ENCODE results near the gene COL23A1.

DNA sequence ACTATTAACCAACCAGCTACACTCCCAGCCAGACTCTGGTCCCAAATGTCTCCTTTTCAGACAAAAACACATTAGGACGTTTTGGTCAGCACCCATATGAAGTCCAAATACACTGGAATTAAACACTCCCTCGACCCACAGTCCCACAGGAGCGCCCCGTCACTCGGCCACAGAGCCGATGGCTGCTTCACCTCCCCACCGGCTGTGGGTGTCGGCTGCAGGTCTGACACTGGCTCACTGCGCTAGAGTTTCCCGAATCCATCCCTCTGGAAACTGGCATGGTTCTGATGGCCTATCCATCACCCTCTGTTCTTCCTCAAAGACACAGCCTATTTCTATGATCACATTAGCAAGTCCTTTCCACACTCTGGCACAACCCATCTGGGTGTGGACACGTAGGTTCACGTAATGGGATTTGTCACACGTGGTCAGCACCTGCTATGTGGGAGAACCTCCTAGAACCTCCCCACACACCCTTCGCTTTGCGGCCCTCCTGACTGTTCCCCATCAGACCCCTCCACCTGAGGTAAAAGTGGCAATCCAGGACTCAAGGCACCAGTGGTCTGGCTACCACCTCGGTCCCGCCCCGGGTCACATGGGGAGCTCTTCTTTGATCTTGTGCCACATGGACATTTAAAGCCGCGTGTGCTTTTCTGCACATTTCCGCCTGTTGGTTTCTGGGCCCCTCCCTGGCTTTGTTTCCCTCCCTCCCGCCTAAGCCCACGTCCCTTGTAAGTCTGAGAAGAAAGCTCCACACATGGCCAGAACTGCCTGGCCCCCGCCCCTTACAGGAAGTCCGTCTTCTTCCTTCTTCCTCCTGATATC lies 226.5 kb downstream of the COL23A1 start:
- TF ChIP-seq ZBTB21 (tag by site-specific recombination; IDR thresholded peaks at IDR 0.05) (no peak), YY1 (tag by site-specific recombination; IDR thresholded peaks at IDR 0.05) (no peak), ZBTB7A (tag by site-specific recombination; IDR thresholded peaks at IDR 0.05; ENCODE audit: low read depth) (no peak), ZFHX2 (tag by site-specific recombination; conservative IDR thresholded peaks at IDR 0.05) (no peak), ZNF23 (tag by site-specific recombination; IDR thresholded peaks at IDR 0.05; ENCODE audit: borderline replicate concordance) (no peak), ZNF133 (tag by site-specific recombination; IDR thresholded peaks at IDR 0.05) (no peak)
- TF ChIP-seq, protein P1, sequence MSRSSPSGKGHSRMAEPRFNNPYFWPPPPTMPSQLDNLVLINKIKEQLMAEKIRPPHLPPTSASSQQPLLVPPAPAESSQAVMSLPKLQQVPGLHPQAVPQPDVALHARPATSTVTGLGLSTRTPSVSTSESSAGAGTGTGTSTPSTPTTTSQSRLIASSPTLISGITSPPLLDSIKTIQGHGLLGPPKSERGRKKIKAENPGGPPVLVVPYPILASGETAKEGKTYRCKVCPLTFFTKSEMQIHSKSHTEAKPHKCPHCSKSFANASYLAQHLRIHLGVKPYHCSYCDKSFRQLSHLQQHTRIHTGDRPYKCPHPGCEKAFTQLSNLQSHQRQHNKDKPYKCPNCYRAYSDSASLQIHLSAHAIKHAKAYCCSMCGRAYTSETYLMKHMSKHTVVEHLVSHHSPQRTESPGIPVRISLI (tag by site-specific recombination; IDR thresholded peaks at IDR 0.05), result no peak
- TF ChIP-seq, protein P2, sequence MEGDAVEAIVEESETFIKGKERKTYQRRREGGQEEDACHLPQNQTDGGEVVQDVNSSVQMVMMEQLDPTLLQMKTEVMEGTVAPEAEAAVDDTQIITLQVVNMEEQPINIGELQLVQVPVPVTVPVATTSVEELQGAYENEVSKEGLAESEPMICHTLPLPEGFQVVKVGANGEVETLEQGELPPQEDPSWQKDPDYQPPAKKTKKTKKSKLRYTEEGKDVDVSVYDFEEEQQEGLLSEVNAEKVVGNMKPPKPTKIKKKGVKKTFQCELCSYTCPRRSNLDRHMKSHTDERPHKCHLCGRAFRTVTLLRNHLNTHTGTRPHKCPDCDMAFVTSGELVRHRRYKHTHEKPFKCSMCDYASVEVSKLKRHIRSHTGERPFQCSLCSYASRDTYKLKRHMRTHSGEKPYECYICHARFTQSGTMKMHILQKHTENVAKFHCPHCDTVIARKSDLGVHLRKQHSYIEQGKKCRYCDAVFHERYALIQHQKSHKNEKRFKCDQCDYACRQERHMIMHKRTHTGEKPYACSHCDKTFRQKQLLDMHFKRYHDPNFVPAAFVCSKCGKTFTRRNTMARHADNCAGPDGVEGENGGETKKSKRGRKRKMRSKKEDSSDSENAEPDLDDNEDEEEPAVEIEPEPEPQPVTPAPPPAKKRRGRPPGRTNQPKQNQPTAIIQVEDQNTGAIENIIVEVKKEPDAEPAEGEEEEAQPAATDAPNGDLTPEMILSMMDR (tag by site-specific recombination; IDR thresholded peaks at IDR 0.05), result no peak
- TF ChIP-seq, protein P3, sequence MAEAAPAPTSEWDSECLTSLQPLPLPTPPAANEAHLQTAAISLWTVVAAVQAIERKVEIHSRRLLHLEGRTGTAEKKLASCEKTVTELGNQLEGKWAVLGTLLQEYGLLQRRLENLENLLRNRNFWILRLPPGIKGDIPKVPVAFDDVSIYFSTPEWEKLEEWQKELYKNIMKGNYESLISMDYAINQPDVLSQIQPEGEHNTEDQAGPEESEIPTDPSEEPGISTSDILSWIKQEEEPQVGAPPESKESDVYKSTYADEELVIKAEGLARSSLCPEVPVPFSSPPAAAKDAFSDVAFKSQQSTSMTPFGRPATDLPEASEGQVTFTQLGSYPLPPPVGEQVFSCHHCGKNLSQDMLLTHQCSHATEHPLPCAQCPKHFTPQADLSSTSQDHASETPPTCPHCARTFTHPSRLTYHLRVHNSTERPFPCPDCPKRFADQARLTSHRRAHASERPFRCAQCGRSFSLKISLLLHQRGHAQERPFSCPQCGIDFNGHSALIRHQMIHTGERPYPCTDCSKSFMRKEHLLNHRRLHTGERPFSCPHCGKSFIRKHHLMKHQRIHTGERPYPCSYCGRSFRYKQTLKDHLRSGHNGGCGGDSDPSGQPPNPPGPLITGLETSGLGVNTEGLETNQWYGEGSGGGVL (tag by site-specific recombination; IDR thresholded peaks at IDR 0.05), result no peak

Measured in HEK293 (cell line).